ENCODE measurements around the gene MAST4.

Gene MAST4

GRCh38 chr5:66595756-66596635 is at the start of gene MAST4:
MAST4 (plus strand) TSS chr5:66596393; CDS start chr5:66596656, 263 bp downstream.
- no peak within 1 kb of the TSS for H3K9ac ChIP-seq (ENCODE audit: low read length)

GRCh38 chr5:66546541-66546940 is 49.7 kb upstream of the MAST4 start:
- Histone ChIP-seq H3K4me1 (ENCODE audit: insufficient read depth, low read length) (no peaks in the 10 kb centered on the region), H3K27ac (ENCODE audit: low read depth, low read length) (no peak overlapping the region), H3K27me3 (ENCODE audit: control insufficient read depth in 1 of 2, insufficient read depth in 2 of 2, low read length in 2 of 2) (no peaks in the 10 kb centered on the region), H3K9ac (ENCODE audit: low read length) (no peak overlapping the region), H3K9me3 (ENCODE audit: low read length) (no peaks in the 10 kb centered on the region), H3K36me3 (ENCODE audit: insufficient read depth, low read length) (no peaks in the 10 kb centered on the region), H3K4me3 (ENCODE audit: low read depth in 1 of 2, low read length in 2 of 2) (no peak overlapping the region)

More at GRCh38 chr5:66595756-66596635, at the start of gene MAST4:
- peaks cover 10% of the 10 kb centered on the region for H3K4me1 ChIP-seq (ENCODE audit: insufficient read depth, low read length)
- H3K27ac ChIP-seq (ENCODE audit: low read depth, low read length) = no peak within 1 kb of the TSS
- peaks cover 12 to 16% of the 10 kb centered on the region in 2 donors for H3K27me3 ChIP-seq (ENCODE audit: control insufficient read depth in 1 of 2, insufficient read depth in 2 of 2, low read length in 2 of 2)
- no peaks in the 10 kb centered on the region for H3K36me3 ChIP-seq (ENCODE audit: insufficient read depth, low read length)
- peak within 1 kb of the TSS; percentile 71 to 74 for H3K4me3 ChIP-seq (ENCODE audit: low read depth in 1 of 2, low read length in 2 of 2)
- no peaks in the 10 kb centered on the region for H3K9me3 ChIP-seq (ENCODE audit: low read length)

GRCh38 chr5:66551338-66551737 is 44.9 kb upstream of the MAST4 start:
- Histone ChIP-seq H3K27ac (ENCODE audit: low read depth, low read length) (no peak overlapping the region), H3K27me3 (ENCODE audit: control insufficient read depth in 1 of 2, insufficient read depth in 2 of 2, low read length in 2 of 2) (no peaks in the 10 kb centered on the region), H3K4me3 (ENCODE audit: low read depth in 1 of 2, low read length in 2 of 2) (no peak overlapping the region), H3K9ac (ENCODE audit: low read length) (no peak overlapping the region), H3K9me3 (ENCODE audit: low read length) (no peaks in the 10 kb centered on the region), H3K4me1 (ENCODE audit: insufficient read depth, low read length) (no peaks in the 10 kb centered on the region), H3K36me3 (ENCODE audit: insufficient read depth, low read length) (no peaks in the 10 kb centered on the region)

DNA sequence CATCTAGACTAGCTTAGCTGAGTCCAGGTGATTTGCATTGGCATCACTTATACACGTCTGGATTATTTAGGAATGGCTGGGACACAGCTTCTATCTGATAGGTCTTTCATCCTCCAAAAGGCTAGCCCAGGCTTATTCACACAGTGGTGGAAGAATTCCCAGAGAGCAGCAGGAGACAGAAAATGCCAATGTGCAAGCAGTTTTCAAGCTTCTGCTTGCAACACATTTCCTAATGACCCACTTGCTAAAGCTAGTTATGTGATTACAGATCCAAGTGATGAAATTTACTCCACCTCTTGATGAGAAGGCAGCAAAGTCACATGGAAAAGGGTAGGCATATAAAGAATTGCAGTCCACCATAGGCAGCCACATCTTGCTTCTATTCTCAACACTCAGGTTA is 44.2 kb upstream of the MAST4 start:
- H3K36me3 ChIP-seq (ENCODE audit: insufficient read depth, low read length) = no peaks in the 10 kb centered on the region
- H3K4me3 ChIP-seq (ENCODE audit: low read depth in 1 of 2, low read length in 2 of 2) = no peak overlapping the region
- no peaks in the 10 kb centered on the region for H3K27me3 ChIP-seq (ENCODE audit: control insufficient read depth in 1 of 2, insufficient read depth in 2 of 2, low read length in 2 of 2)
- H3K4me1 ChIP-seq (ENCODE audit: insufficient read depth, low read length) = no peaks in the 10 kb centered on the region
- H3K9me3 ChIP-seq (ENCODE audit: low read length) = no peaks in the 10 kb centered on the region
- H3K9ac ChIP-seq (ENCODE audit: low read length) = no peak overlapping the region
- H3K27ac ChIP-seq (ENCODE audit: low read depth, low read length) = no peak overlapping the region

- Histone ChIP-seq H3K27ac (ENCODE audit: low read depth, low read length) (no peak overlapping the region), H3K4me3 (ENCODE audit: low read depth in 1 of 2, low read length in 2 of 2) (no peak overlapping the region), H3K27me3 (ENCODE audit: control insufficient read depth in 1 of 2, insufficient read depth in 2 of 2, low read length in 2 of 2) (no peaks in the 10 kb centered on the region), H3K9me3 (ENCODE audit: low read length) (no peaks in the 10 kb centered on the region), H3K36me3 (ENCODE audit: insufficient read depth, low read length) (no peaks in the 10 kb centered on the region), H3K9ac (ENCODE audit: low read length) (no peak overlapping the region), H3K4me1 (ENCODE audit: insufficient read depth, low read length) (no peaks in the 10 kb centered on the region)
Observed at GRCh38 chr5:66553368-66553912, 42.8 kb upstream of the MAST4 start.

DNA sequence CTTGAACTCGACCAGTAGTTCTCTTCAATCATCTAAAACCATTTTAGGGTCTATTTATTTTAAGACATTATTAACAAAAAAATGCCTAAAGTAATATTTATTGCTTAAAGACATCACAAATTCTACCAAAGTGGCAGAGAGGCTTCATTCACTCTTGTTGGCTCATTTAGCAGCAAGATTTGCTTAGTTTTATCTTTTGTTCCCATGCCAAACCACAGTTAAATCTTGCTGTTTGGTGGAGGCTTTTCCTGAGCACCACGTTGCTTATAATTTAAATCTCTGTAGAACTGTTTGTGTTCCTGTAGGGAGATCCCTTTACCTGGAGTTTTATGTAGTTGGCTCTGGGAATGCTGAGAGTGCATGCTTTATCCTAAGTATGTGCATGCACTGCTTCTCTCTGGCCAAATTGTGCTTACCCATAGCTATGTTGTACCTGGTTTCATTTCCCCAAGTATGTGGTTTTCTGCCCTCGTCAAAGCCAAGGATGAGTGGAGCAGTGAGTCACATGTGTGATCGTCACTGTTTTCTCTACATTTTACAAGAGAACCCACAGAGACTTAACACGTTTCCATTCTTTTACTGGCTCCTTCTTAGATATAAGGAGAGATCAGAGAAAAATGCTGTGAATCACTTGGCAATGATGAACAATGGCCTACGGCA is 42.1 kb upstream of the MAST4 start:
- H3K9me3 ChIP-seq (ENCODE audit: low read length) = no peaks in the 10 kb centered on the region
- no peaks in the 10 kb centered on the region for H3K36me3 ChIP-seq (ENCODE audit: insufficient read depth, low read length)
- H3K9ac ChIP-seq (ENCODE audit: low read length) = no peak overlapping the region
- no peaks in the 10 kb centered on the region for H3K27me3 ChIP-seq (ENCODE audit: control insufficient read depth in 1 of 2, insufficient read depth in 2 of 2, low read length in 2 of 2)
- no peak overlapping the region for H3K27ac ChIP-seq (ENCODE audit: low read depth, low read length)
- no peak overlapping the region for H3K4me3 ChIP-seq (ENCODE audit: low read depth in 1 of 2, low read length in 2 of 2)
- H3K4me1 ChIP-seq (ENCODE audit: insufficient read depth, low read length) = no peaks in the 10 kb centered on the region

GRCh38 chr5:66554884-66555283 is 41.3 kb upstream of the MAST4 start:
- Histone ChIP-seq H3K4me3 (ENCODE audit: low read depth in 1 of 2, low read length in 2 of 2) (no peak overlapping the region), H3K9ac (ENCODE audit: low read length) (no peak overlapping the region), H3K27me3 (ENCODE audit: control insufficient read depth in 1 of 2, insufficient read depth in 2 of 2, low read length in 2 of 2) (no peaks in the 10 kb centered on the region), H3K4me1 (ENCODE audit: insufficient read depth, low read length) (no peaks in the 10 kb centered on the region), H3K36me3 (ENCODE audit: insufficient read depth, low read length) (no peaks in the 10 kb centered on the region), H3K27ac (ENCODE audit: low read depth, low read length) (no peak overlapping the region), H3K9me3 (ENCODE audit: low read length) (no peaks in the 10 kb centered on the region)

DNA sequence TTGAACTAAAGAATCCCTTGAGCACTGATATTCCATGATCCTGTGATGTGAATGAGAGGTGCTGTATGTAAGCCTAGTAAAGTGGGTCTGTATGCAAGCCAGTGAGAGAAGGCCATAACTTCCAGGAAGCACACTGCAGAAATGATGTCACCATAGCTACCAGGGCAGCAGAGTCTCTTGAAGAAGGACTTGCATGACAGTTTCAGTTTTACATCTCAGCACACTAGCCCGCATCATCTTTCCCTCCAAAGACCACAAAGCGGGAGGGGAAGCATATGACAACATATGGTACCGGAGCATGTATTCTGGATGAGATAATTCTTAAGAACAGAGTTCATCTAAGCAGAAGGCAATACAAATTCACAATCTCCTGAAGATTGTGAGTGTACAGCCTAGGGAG is 37.6 kb upstream of the MAST4 start:
- H3K4me3 ChIP-seq (ENCODE audit: low read depth in 1 of 2, low read length in 2 of 2) = no peak overlapping the region
- H3K27me3 ChIP-seq (ENCODE audit: control insufficient read depth in 1 of 2, insufficient read depth in 2 of 2, low read length in 2 of 2) = no peaks in the 10 kb centered on the region
- no peak overlapping the region for H3K9ac ChIP-seq (ENCODE audit: low read length)
- H3K4me1 ChIP-seq (ENCODE audit: insufficient read depth, low read length) = no peaks in the 10 kb centered on the region
- H3K27ac ChIP-seq (ENCODE audit: low read depth, low read length) = no peak overlapping the region
- H3K9me3 ChIP-seq (ENCODE audit: low read length) = no peaks in the 10 kb centered on the region
- no peaks in the 10 kb centered on the region for H3K36me3 ChIP-seq (ENCODE audit: insufficient read depth, low read length)

DNA sequence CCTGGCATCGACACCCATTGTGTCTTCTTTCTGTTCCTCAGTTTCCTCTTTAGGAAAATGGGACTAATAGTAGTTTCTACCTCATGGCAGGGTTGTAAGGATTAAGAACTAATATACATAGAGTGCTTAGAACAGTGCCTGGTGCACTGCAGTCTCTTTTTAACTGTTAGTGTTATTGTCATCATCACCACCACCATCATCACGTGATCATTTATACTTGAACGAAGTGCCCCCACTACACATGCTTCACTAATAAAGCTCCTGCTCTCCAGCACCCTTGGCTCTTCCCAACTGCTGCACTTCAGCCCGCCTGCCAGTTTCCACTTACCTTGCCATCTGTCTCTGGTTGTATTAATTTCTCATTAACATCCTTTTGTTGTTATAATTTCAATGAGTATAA is 35.8 kb upstream of the MAST4 start:
- Histone ChIP-seq H3K4me3 (ENCODE audit: low read depth in 1 of 2, low read length in 2 of 2) (no peak overlapping the region), H3K27ac (ENCODE audit: low read depth, low read length) (no peak overlapping the region), H3K9me3 (ENCODE audit: low read length) (no peaks in the 10 kb centered on the region), H3K4me1 (ENCODE audit: insufficient read depth, low read length) (no peaks in the 10 kb centered on the region), H3K9ac (ENCODE audit: low read length) (no peak overlapping the region), H3K27me3 (ENCODE audit: control insufficient read depth in 1 of 2, insufficient read depth in 2 of 2, low read length in 2 of 2) (no peaks in the 10 kb centered on the region), H3K36me3 (ENCODE audit: insufficient read depth, low read length) (no peaks in the 10 kb centered on the region)

GRCh38 chr5:66561256-66561990 is 34.8 kb upstream of the MAST4 start:
- Histone ChIP-seq H3K4me1 (ENCODE audit: insufficient read depth, low read length) (no peaks in the 10 kb centered on the region), H3K9me3 (ENCODE audit: low read length) (no peaks in the 10 kb centered on the region), H3K9ac (ENCODE audit: low read length) (no peak overlapping the region), H3K27me3 (ENCODE audit: control insufficient read depth in 1 of 2, insufficient read depth in 2 of 2, low read length in 2 of 2) (no peaks in the 10 kb centered on the region), H3K36me3 (ENCODE audit: insufficient read depth, low read length) (no peaks in the 10 kb centered on the region), H3K27ac (ENCODE audit: low read depth, low read length) (no peak overlapping the region), H3K4me3 (ENCODE audit: low read depth in 1 of 2, low read length in 2 of 2) (no peak overlapping the region)

DNA sequence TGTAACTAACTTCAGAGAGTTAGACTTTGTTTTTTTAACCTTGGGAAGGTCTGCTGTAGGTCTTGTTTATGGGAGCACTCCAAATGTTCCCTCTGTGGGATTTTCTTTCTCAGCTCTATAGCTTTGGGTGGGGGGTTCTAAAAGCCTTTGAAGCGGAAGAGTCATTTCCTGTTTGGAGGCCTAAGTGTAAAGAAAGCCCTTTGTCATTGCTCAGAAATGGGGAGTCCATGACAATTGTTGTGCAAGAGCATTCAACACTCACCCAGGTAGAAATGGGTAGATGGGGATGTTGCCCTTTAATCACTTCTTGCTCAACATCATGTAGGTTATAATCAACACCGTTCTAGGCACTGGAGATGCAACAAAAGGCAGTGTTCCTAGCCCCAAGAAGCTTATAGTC is 30.3 kb upstream of the MAST4 start:
- no peaks in the 10 kb centered on the region for H3K36me3 ChIP-seq (ENCODE audit: insufficient read depth, low read length)
- no peaks in the 10 kb centered on the region for H3K4me1 ChIP-seq (ENCODE audit: insufficient read depth, low read length)
- no peak overlapping the region for H3K4me3 ChIP-seq (ENCODE audit: low read depth in 1 of 2, low read length in 2 of 2)
- H3K9me3 ChIP-seq (ENCODE audit: low read length) = no peaks in the 10 kb centered on the region
- H3K9ac ChIP-seq (ENCODE audit: low read length) = no peak overlapping the region
- H3K27ac ChIP-seq (ENCODE audit: low read depth, low read length) = no peak overlapping the region
- no peaks in the 10 kb centered on the region for H3K27me3 ChIP-seq (ENCODE audit: control insufficient read depth in 1 of 2, insufficient read depth in 2 of 2, low read length in 2 of 2)
